ENCODE data around the gene DRC7. TPM values are rescaled to one million over a fixed set of nuclear protein-coding genes. Genes with fewer than 3 reads are reported as not detected.

The DRC7 gene
- total and polyA plus RNA-seq, 9 of the 15 experiments (the other 6 are each of a cell fraction or from before 2014, with no cell fraction given) = 0.04 to 0.33 (median 0.12) TPM; not detected in 3

DNA sequence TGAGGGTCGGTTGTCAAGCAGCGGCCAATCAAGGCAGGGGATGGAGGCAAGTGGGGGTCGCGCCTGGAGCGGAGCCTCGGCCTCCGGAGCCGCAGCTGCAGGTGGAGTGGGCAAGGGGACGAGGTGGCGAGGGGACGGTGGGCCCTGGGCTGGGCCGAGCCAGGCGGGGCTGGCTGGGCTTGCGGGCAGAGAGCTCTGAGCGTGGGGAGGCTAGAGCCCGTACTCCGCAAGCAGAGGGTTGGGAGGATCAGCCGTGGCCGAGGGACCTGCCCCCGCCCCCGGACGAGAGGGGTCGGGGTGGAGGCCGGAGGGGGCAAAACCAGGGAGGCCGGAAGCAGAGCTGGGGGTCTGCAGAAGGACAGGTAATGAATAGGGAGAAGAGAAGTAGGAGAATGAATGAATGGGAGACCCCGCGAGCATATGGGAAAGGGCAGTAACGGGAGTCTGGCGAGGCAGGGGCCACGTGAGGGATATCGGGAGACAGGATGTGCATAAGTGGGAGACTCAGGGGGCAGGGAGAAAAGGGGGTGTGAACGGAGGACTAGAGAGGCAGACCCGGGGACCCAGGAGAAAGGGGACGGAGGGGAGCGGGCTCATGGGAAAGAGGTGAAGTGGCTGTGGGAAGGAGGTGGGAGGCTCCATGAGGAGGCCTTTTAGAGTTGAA, 41.3 kb downstream of the DRC7 start, which contains the start of gene KATNB1 (continued):
- TF ChIP-seq TFAP4 (CRISPR knock-in tag; IDR thresholded peaks at IDR 0.05; ENCODE audit: borderline replicate concordance) (peak; percentile 2; the same call in 1 of the 2 replicates), ESRRA (IDR thresholded peaks at IDR 0.05; ENCODE audit: borderline replicate concordance, low read depth) (no peak), ZNF408 (CRISPR knock-in tag; IDR thresholded peaks at IDR 0.05; ENCODE audit: low read depth) (no peak), ZNF24 (IDR thresholded peaks at IDR 0.05) (no peak), LEF1 (IDR thresholded peaks at IDR 0.05) (no peak), JUND (IDR thresholded peaks at IDR 0.05; ENCODE audit: borderline replicate concordance, low read depth, low read length) (no peak), JUND (tag; IDR thresholded peaks at IDR 0.05; ENCODE audit: borderline replicate concordance, low read depth, low read length) (no peak), ZNF57 (CRISPR knock-in tag; IDR thresholded peaks at IDR 0.05) (no peak), SREBF2 (CRISPR knock-in tag; IDR thresholded peaks at IDR 0.05) (no peak), PHB2 (IDR thresholded peaks at IDR 0.05; ENCODE audit: low read depth) (no peak), ZFX (CRISPR knock-in tag; IDR thresholded peaks at IDR 0.05) (no peak), BRF2 (IDR thresholded peaks at IDR 0.05; ENCODE audit: borderline replicate concordance, insufficient read depth, insufficient read length) (no peak), SRSF7 (optimal IDR thresholded peaks at IDR 0.05; ENCODE audit: low read depth, low read length) (no peak), E2F6 (IDR thresholded peaks at IDR 0.05; ENCODE audit: borderline replicate concordance in 1 of 2, extremely low read depth in 1 of 2, insufficient read depth in 1 of 2, insufficient read length in 1 of 2, low read depth in 1 of 2, low read length in 1 of 2, poor library complexity in 1 of 2, severe bottlenecking in 1 of 2) (peak; percentile 45 to 69), TFAM (CRISPR knock-in tag; conservative IDR thresholded peaks at IDR 0.05) (no peak), EP400 (IDR thresholded peaks at IDR 0.05) (no peak), NR1H2 (CRISPR knock-in tag; IDR thresholded peaks at IDR 0.05) (no peak), SUPT5H (IDR thresholded peaks at IDR 0.05) (peak; percentile 44), STAT5A (IDR thresholded peaks at IDR 0.05; ENCODE audit: borderline replicate concordance, low read length) (no peak)
- TF ChIP-seq, protein P1, sequence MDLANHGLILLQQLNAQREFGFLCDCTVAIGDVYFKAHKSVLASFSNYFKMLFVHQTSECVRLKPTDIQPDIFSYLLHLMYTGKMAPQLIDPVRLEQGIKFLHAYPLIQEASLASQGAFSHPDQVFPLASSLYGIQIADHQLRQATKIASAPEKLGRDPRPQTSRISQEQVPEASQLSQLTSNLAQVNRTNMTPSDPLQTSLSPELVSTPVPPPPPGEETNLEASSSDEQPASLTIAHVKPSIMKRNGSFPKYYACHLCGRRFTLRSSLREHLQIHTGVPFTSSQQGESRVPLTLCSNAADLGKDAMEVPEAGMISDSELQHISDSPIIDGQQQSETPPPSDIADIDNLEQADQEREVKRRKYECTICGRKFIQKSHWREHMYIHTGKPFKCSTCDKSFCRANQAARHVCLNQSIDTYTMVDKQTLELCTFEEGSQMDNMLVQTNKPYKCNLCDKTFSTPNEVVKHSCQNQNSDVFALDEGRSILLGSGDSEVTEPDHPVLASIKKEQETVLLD (IDR thresholded peaks at IDR 0.05) = no peak
- TF ChIP-seq, protein P2, sequence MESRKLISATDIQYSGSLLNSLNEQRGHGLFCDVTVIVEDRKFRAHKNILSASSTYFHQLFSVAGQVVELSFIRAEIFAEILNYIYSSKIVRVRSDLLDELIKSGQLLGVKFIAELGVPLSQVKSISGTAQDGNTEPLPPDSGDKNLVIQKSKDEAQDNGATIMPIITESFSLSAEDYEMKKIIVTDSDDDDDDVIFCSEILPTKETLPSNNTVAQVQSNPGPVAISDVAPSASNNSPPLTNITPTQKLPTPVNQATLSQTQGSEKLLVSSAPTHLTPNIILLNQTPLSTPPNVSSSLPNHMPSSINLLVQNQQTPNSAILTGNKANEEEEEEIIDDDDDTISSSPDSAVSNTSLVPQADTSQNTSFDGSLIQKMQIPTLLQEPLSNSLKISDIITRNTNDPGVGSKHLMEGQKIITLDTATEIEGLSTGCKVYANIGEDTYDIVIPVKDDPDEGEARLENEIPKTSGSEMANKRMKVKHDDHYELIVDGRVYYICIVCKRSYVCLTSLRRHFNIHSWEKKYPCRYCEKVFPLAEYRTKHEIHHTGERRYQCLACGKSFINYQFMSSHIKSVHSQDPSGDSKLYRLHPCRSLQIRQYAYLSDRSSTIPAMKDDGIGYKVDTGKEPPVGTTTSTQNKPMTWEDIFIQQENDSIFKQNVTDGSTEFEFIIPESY (CRISPR knock-in tag; IDR thresholded peaks at IDR 0.05) = no peak
